ENCODE data around the gene ZNF169. TPM values are rescaled to one million over a fixed set of nuclear protein-coding genes. Genes with fewer than 3 reads are reported as not detected.
"Not testable (repeated sequence)": the region's sequence is repeated elsewhere in the genome, so short reads cannot be mapped to it uniquely, and the experiment has no call there.

Gene ZNF169
- total RNA-seq, result 1 to 10 TPM; 7.7 to 8.9 TPM

DNA sequence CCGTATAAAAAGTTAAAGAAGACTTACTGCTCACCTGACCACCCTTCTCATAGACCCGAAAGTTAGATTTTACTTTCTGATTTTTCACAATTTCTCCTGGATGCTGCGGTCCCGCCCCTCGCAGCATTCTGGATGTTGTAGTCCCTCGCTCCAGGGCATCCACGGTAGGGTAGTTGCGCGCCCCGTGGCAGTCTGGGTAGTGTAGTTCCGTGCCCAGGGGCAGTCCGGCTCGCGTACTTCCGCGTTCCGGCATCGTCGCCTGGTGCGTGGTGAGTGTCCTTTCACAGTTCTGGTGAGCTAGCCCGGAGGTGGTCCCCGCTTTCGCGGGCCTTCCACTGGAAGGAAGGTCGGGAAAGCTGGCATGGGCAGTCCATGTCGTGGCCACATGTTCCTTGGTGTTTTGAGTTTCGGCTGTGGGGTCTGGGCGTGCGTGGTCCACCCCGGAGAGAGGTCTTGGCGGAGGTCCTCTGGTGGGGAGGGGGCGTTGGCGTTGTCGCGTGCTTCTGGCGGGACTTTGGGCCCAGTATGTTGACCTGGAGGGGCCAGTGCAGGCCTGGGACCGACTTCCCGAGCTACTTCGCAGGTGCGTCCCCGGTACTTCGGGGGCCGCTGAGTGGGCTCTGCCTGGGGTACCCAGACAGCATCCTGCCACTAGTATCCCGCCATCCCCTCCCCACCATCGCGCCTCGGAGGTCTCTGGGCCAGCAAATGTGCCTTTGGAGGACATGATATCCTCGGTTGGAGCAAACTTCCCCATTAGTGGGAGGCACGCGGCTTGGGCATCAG lies at the start of gene ZNF169:
Gene ZNF169, plus strand, starts transcription at position 222 of the 786 bp plus-strand sequence. CDS start 19,515 bp downstream, outside the sequence.
- Mint-ChIP-seq H3K27me3 (peaks cover 21% of the 10 kb centered on the region), H3K4me1 (peaks cover 26% of the 10 kb centered on the region), H3K36me3 (peaks cover 24% of the 10 kb centered on the region), H3K9me3 (ENCODE audit: low read depth) (no peaks in the 10 kb centered on the region), H3K4me3 (peak within 1 kb of the TSS; percentile 100), H3K27ac (peak within 1 kb of the TSS; percentile 96)
- DNase-seq, result peak; percentile 95
- ATAC-seq, result peak; percentile 100
- CTCF ChIA-PET, result no interaction called here

DNA sequence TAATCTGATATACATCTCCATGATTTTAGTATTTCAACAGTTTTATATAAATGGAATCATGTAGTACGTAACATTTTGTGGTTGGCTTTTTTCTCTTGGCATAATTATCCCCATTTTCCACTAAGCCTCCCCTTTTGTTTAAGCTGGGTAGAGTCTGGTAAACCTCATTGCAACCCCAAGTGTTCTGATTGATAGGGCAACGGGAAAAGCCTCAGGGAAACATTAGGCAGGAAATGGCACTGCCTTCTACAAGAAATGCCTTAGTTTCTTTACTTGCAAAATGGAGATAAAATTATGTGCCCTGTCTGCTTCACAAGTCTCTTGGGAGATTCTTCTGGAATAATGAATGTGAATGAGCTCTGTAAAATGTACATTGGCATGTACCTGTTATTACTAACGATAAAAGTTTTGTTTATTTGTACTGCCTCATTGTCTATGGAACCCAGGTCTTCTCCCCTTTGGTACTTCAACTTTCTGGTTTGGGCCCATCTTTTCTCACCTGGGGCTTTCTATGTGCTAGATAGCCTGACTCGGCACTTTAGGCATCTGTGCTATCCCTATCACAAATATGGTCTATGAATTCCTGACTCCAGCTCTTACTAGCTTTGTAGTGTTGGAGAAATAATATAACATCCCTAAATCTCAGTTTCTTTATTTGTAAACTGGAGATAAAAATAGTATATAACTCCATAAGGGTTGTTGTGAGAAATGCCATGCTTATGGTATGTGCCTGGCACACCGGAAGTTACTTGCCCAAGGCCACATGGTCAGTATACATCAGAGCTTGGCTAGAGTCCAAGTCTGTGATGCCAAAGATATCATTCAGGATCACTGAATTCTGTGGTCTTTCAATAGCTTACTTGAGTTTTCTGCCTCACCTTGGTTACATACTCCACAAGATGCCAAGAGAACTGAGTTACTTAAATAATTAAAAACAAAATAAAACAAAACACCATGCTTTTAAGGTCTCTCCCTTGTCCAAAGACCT lies 48.2 kb upstream of the ZNF169 start:
- Mint-ChIP-seq H3K36me3 (peaks cover 2% of the 10 kb centered on the region), H3K4me1 (peaks cover 4% of the 10 kb centered on the region), H3K27ac (no peak overlapping the region), H3K27me3 (peaks cover 17% of the 10 kb centered on the region), H3K9me3 (ENCODE audit: low read depth) (no peaks in the 10 kb centered on the region), H3K4me3 (no peak overlapping the region)
- no peak for ATAC-seq
- DNase-seq, result no peak
- CTCF ChIA-PET, result interaction anchor here (1.0 to 8.7 kb wide), 4 partner anchors 10 to 209 kb away, joined by 3 to 115 read pairs (median 22); no protein-coding TSS in a partner anchor

DNA sequence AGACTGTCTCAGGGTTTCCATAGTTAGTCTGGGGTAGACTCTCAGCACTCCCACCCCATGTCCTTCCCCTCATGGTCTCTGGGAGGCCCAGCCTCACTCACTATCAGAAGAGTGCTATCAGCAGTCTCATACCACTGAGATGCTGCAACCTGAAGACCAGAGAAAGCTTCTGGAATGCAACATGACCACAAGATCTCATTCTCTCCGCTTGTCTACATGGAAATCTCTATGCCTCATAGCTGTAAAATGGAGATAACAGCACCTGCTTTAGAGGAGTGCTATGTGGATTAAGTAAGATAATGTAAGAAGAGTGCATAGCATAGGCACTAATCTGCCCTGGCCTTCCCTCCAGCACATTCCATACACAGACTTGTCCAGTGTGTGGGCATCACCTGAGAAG lies 47.0 kb upstream of the ZNF169 start:
- Mint-ChIP-seq H3K27ac (no peak overlapping the region), H3K36me3 (peaks cover 2% of the 10 kb centered on the region), H3K4me3 (no peak overlapping the region), H3K27me3 (peaks cover 25% of the 10 kb centered on the region), H3K4me1 (peaks cover 4% of the 10 kb centered on the region), H3K9me3 (ENCODE audit: low read depth) (no peaks in the 10 kb centered on the region)
- DNase-seq, result no peak
- ATAC-seq, result no peak
- CTCF ChIA-PET, result interaction anchor here (0.7 to 8.7 kb wide), 11 partner anchors 7 to 262 kb away, joined by 3 to 115 read pairs (median 5); no protein-coding TSS in a partner anchor

DNA sequence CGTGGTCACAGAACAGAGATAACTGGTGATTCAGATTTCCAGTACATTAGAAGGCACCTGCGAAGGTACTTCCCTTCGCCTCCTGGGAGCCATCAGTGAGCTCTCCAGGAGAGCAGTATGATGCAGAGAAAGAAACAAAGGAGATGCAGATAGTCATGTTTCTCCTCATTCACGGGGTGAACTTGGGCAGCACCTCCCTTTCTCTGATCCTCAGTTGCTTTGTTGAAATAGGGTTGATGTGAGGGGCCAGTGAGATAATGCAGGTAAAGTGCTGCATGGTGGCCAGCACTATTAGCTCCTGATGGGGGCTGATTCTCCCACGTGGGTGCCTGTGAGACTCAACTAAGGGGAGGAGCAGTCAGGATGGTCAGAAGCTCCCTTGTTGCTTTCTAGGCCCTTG lies 46.6 kb upstream of the ZNF169 start:
- peaks cover 4% of the 10 kb centered on the region for H3K4me1 Mint-ChIP-seq
- peaks cover 2% of the 10 kb centered on the region for H3K36me3 Mint-ChIP-seq
- CTCF ChIA-PET, result interaction anchor here (0.6 to 8.7 kb wide), 16 partner anchors 8 to 413 kb away, joined by 3 to 115 read pairs (median 5); no protein-coding TSS in a partner anchor

DNA sequence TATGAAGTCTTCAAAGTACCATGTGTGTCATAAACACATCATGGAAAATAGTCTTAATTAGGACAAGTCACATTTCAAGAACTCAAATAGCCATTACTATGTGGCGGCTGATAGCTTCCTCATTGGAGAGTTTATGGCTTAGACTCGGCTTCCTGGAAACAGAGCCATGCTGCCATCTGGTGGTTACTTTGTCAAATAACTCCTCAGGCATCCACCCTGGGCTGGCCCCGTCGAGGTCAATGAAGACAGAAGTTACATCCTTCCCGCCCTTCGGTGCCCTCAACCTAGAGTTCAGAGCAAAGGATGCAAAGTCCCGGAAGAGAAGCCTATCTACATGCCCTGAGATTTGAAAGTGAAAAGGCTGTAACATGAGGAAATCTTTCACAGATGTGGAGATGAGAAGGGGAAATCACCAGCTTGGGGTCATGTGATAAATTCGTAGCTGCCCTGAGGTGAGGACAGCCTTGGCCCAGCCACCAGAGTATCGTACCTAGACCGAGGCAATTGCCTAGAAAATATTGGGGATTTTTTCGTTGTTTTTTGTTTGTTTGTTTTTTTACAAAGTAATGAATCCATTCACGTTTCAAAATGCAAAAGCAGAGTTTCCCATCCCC lies 45.5 kb upstream of the ZNF169 start:
- peak; percentile 84 for DNase-seq
- Mint-ChIP-seq H3K4me1 (peaks cover 4% of the 10 kb centered on the region), H3K27me3 (peaks cover 29% of the 10 kb centered on the region), H3K9me3 (ENCODE audit: low read depth) (no peaks in the 10 kb centered on the region), H3K4me3 (peak overlapping the region; percentile 11), H3K27ac (no peak overlapping the region), H3K36me3 (no peaks in the 10 kb centered on the region)
- peak; percentile 97 for ATAC-seq
- CTCF ChIA-PET, result interaction anchor here (0.6 to 8.7 kb wide), 34 partner anchors 9 to 386 kb away, joined by 3 to 115 read pairs (median 4); no protein-coding TSS in a partner anchor

More for the DNA sequence above, 46.6 kb upstream of the ZNF169 start:
- Mint-ChIP-seq H3K4me3 (no peak overlapping the region), H3K27ac (no peak overlapping the region), H3K27me3 (peaks cover 25% of the 10 kb centered on the region), H3K9me3 (ENCODE audit: low read depth) (no peaks in the 10 kb centered on the region)
- ATAC-seq (no peak), DNase-seq (no peak)

DNA sequence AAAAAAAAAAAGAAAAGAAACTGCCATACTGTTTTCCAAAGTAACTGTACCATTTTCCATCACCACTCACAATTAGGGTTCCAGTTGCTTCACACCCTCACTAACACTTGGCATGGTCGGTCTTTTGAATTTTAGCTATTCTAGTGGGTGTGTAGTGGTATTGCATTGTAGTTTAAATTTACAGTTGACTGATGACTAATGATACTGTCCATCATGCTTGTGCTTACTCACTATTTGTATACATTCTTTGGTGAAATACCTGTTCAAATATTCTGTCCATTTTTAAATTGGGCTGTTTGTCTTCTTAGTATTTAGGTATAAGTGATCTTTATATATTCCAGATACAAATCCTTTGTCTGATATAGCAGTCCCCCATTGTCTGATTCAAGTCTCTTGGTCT lies 36.2 kb upstream of the ZNF169 start:
- ATAC-seq (no peak), DNase-seq (no peak)
- H3K4me1 Mint-ChIP-seq, result no peaks in the 10 kb centered on the region
- H3K36me3 Mint-ChIP-seq, result no peaks in the 10 kb centered on the region
- H3K4me3 Mint-ChIP-seq, result no peak overlapping the region
- CTCF ChIA-PET, result interaction anchor here (0.9 kb wide), 1 partner anchor 10 kb away, joined by 4 read pairs; no protein-coding TSS in a partner anchor
- peaks cover 49% of the 10 kb centered on the region for H3K27me3 Mint-ChIP-seq
- no peak overlapping the region for H3K27ac Mint-ChIP-seq
- H3K9me3 Mint-ChIP-seq (ENCODE audit: low read depth), result peaks cover 2% of the 10 kb centered on the region

DNA sequence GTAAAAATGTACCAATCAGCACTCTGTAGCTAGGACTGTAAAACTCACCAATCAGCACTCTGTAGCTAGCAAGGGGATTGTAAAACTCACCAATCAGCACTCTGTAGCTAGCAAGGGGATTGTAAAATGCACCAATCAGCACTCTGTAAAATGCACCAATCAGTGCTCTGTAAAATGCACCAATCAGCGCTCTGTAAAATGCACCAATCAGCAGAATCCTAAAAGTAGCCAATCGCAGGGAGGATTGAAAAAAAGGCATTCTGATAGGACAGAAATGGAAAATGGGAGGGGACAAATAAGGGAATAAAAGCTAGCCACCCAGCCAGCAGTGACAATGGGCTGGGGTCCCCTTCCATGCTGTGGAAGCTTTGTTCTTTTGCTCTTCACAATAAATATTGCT lies 33.7 kb upstream of the ZNF169 start:
- H3K27ac Mint-ChIP-seq, CTCF ChIA-PET, ATAC-seq: not testable (repeated sequence)

DNA sequence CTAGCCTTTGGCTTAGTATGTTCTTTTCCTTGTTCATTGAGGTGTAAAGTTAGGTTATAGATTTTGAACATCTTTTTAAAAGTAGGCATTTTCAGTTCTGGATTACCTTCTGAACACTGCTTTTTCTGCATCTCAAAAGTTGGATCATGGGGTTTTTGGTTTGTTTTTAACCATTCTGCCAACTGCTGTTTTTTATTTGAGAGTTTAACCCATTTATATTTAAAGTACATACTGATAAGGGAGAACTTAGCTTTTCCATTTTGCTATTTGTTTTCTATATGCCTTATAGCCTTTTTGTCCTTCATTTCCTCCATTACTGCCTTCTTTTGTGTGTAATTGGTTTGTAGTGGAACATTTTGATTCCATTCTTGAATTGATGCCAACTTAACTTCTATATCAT lies 30.5 kb upstream of the ZNF169 start:
- H3K9me3 Mint-ChIP-seq (ENCODE audit: low read depth), result peaks cover 2% of the 10 kb centered on the region
- no peak overlapping the region for H3K27ac Mint-ChIP-seq
- H3K27me3 Mint-ChIP-seq, result peaks cover 42% of the 10 kb centered on the region
- no peak overlapping the region for H3K4me3 Mint-ChIP-seq
- peaks cover 2% of the 10 kb centered on the region for H3K36me3 Mint-ChIP-seq
- CTCF ChIA-PET, result interaction anchor here (2.0 kb wide), 1 partner anchor 15 kb away, joined by 5 read pairs; no protein-coding TSS in a partner anchor
- ATAC-seq, result no peak
- DNase-seq, result no peak
- H3K4me1 Mint-ChIP-seq, result no peaks in the 10 kb centered on the region

More for the DNA sequence above, 33.7 kb upstream of the ZNF169 start:
- not testable (repeated sequence) for DNase-seq; H3K4me1 Mint-ChIP-seq; H3K9me3 Mint-ChIP-seq (ENCODE audit: low read depth); H3K36me3 Mint-ChIP-seq; H3K4me3 Mint-ChIP-seq
- H3K27me3 Mint-ChIP-seq, result peaks cover 44% of the 10 kb centered on the region

DNA sequence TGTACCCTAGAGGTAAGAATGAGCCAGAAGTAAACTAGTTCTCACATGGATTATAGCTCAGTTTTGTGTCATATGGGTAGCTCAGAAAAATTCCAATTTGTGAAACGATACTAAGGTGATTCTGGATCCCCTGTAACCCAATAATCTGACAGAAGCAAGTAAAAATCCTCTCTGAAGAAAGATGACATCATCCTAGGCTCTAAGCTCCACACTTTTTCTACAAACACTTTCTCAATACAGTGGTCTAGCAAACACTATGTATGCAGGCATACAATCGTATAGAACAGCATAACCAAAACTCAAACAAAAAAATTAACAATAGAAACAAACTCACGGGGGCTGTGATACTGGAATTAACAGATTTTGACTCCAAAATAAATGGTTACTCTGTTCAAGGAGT lies 26.7 kb upstream of the ZNF169 start:
- Mint-ChIP-seq H3K4me3 (no peak overlapping the region), H3K27ac (no peak overlapping the region), H3K36me3 (peaks cover 2% of the 10 kb centered on the region), H3K4me1 (no peaks in the 10 kb centered on the region), H3K9me3 (ENCODE audit: low read depth) (no peaks in the 10 kb centered on the region), H3K27me3 (peaks cover 28% of the 10 kb centered on the region)
- ATAC-seq (no peak), DNase-seq (no peak)
- CTCF ChIA-PET, result interaction anchor here (1.1 kb wide), 1 partner anchor 19 kb away, joined by 4 read pairs; no protein-coding TSS in a partner anchor

DNA sequence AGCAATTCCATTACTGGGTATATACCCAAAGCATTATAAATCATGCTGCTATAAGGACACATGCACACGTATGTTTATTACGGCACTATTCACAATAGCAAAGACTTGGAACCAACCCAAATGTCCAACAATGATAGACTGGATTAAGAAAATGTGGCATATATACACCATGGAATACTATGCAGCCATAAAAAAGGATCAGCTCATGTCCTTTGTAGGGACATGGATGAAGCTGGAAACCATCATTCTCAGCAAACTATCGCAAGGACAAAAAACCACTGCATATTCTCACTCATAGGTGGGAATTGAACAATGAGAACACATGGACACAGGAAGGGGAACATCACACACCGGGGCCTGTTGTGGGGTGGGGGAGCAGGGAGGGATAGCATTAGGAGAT lies 18.0 kb upstream of the ZNF169 start:
- H3K9me3 Mint-ChIP-seq (ENCODE audit: low read depth); H3K4me1 Mint-ChIP-seq; H3K4me3 Mint-ChIP-seq; H3K27me3 Mint-ChIP-seq; H3K36me3 Mint-ChIP-seq; H3K27ac Mint-ChIP-seq; DNase-seq; CTCF ChIA-PET; ATAC-seq: not testable (repeated sequence)

DNA sequence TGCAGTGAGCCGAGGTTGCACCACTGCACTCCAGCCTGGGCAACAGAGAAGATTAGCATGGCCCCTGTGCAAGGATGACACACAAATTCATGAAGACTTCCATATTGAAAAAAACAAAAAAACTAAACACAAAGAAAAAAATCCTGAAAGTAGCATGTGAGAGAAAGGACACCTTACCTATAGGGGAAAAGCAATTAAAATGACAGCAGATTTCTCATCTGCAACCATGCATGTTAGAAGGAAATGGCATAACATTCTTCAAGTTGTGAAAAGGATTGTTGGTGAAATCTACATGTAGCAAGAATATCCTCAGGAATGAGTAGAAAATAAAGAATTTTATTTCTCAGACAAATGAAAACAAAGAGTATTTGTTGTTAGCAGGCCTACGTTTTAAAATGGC lies 13.4 kb upstream of the ZNF169 start:
- ATAC-seq, result no peak
- H3K27me3 Mint-ChIP-seq, result peaks cover 9% of the 10 kb centered on the region
- H3K36me3 Mint-ChIP-seq, result no peaks in the 10 kb centered on the region

DNA sequence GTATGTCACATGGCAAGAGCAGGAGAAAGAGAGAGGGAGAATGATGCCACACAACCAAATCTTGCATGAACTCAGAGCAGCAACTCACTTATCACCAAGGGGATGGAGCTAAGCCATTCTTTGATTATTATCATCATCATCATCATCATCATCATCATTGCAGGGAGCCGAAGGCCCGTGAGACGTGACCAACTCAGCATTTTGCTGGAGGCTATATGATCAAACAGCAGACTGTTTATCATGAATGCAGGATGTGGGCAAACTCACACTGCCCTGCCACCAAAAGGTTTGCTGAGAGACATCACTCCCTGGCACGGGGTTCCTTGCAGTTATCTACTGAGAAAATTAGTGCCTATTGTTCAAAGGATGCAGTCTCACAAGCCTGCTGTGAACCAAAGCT lies 8.6 kb upstream of the ZNF169 start:
- Mint-ChIP-seq H3K4me3 (no peak overlapping the region), H3K9me3 (ENCODE audit: low read depth) (no peaks in the 10 kb centered on the region), H3K27ac (no peak overlapping the region), H3K36me3 (no peaks in the 10 kb centered on the region), H3K4me1 (peaks cover 9% of the 10 kb centered on the region), H3K27me3 (peaks cover 2% of the 10 kb centered on the region)
- DNase-seq (peak; percentile 48), ATAC-seq (no peak)
- CTCF ChIA-PET, result interaction anchor here (0.6 kb wide), 1 partner anchor 352 kb away, joined by 3 read pairs; no protein-coding TSS in a partner anchor

More for the DNA sequence above, 13.4 kb upstream of the ZNF169 start:
- peaks cover 6% of the 10 kb centered on the region for H3K4me1 Mint-ChIP-seq
- H3K4me3 Mint-ChIP-seq, result no peak overlapping the region
- H3K9me3 Mint-ChIP-seq (ENCODE audit: low read depth), result no peaks in the 10 kb centered on the region
- no peak for DNase-seq
- H3K27ac Mint-ChIP-seq, result no peak overlapping the region
- CTCF ChIA-PET, result no interaction called here

DNA sequence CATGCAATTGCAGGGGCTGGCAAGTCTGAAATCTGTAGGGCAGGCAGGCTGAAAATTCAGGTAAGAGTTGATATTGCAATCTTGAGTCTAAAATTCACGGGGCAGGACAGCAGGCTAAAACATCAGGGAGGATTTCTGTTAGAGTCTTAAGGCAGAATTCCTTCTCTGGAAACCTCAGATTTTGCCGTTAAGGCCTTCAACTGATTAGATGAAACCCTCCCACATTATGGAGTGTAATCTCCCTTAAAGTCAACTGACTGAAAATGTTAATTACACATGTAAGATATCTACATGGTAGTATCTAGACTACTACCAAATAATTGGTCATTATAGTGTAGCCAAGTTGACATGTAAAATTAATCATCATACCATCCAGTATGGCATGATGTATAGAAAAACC lies 3.1 kb upstream of the ZNF169 start:
- Mint-ChIP-seq H3K9me3 (ENCODE audit: low read depth) (no peaks in the 10 kb centered on the region), H3K27ac (no peak overlapping the region), H3K27me3 (peaks cover 21% of the 10 kb centered on the region), H3K4me3 (no peak overlapping the region), H3K36me3 (peaks cover 6% of the 10 kb centered on the region), H3K4me1 (peaks cover 19% of the 10 kb centered on the region)
- CTCF ChIA-PET, result no interaction called here
- ATAC-seq (no peak), DNase-seq (no peak)

Data from activated CD8-positive, alpha-beta memory T cell treated with anti-CD3 and anti-CD28 coated beads, Interleukin-2, amount 10 ng/mL, durations not matched to agents 7 days and 5 days (primary cell).